Measurements from ENCODE around the gene NADK. TPM values are rescaled to one million over a fixed set of nuclear protein-coding genes. Genes with fewer than 3 reads are reported as not detected.
"Not testable (repeated sequence)": the region's sequence is repeated elsewhere in the genome, so short reads cannot be mapped to it uniquely, and the experiment has no call there.

NADK gene
- total RNA-seq, 2 experiments from 2014 or later = 156 to 184 TPM

GRCh38 chr1:1707897-1708296 lies 70.4 kb downstream of the NADK start:
- H2AFZ ChIP-seq (ENCODE audit: low read length); POLR2A ChIA-PET; H4K20me1 ChIP-seq (ENCODE audit: insufficient read depth, low read length); H3K9me3 ChIP-seq (ENCODE audit: low read length); intact Hi-C loops (cut with micrococcal nuclease; ENCODE audit: unreplicated experiment); H3K9me2 ChIP-seq (ENCODE audit: insufficient read depth, low read length); DNase-seq (ENCODE audit: low spot score); H3K4me2 ChIP-seq (ENCODE audit: low read length); H3K27ac ChIP-seq (ENCODE audit: low read depth, low read length, poor library complexity, severe bottlenecking); BruUV-seq (replicated peaks); H3K79me2 ChIP-seq (ENCODE audit: insufficient read depth, low read depth, low read length); H3K36me3 ChIP-seq (ENCODE audit: insufficient read depth, low read length); H3K4me1 ChIP-seq (ENCODE audit: insufficient read depth, low read length, poor library complexity, severe bottlenecking); H3K4me3 ChIP-seq (ENCODE audit: low read depth, low read length, poor library complexity, severe bottlenecking); CTCF ChIA-PET (ENCODE audit: unreplicated experiment): not testable (repeated sequence)

GRCh38 chr1:1707241-1707640 lies 71.0 kb downstream of the NADK start:
- intact Hi-C loops (cut with micrococcal nuclease; ENCODE audit: unreplicated experiment); H3K79me2 ChIP-seq (ENCODE audit: insufficient read depth, low read depth, low read length); H3K9me2 ChIP-seq (ENCODE audit: insufficient read depth, low read length); DNase-seq (ENCODE audit: low spot score); POLR2A ChIA-PET; BruUV-seq (replicated peaks); H3K4me1 ChIP-seq (ENCODE audit: insufficient read depth, low read length, poor library complexity, severe bottlenecking); H3K27ac ChIP-seq (ENCODE audit: low read depth, low read length, poor library complexity, severe bottlenecking); H3K4me2 ChIP-seq (ENCODE audit: low read length); H2AFZ ChIP-seq (ENCODE audit: low read length); H3K4me3 ChIP-seq (ENCODE audit: low read depth, low read length, poor library complexity, severe bottlenecking); CTCF ChIA-PET (ENCODE audit: unreplicated experiment); H3K36me3 ChIP-seq (ENCODE audit: insufficient read depth, low read length); H3K9me3 ChIP-seq (ENCODE audit: low read length); H4K20me1 ChIP-seq (ENCODE audit: insufficient read depth, low read length): not testable (repeated sequence)

DNA sequence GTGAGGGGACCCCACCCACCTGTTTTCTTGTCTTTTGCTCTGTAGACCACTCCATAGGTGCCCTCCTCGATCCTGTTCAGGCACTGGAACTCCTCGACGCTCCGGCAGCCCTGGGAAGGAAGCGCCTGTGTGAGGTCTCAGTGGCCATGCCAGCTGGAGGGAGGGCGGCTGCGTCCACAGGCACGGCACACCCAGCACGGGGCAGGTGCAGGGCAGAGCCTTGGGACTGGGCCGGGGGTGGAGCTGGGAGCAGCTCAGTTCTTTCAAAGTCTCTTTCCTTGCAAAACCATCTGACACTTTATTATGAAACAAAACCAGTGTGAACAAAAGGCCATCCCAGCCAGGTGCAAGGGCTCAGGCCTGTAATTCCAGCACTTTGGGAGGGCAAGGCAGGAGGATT lies 72.6 kb downstream of the NADK start:
- H3K4me3 ChIP-seq (ENCODE audit: low read depth, low read length, poor library complexity, severe bottlenecking); H3K36me3 ChIP-seq (ENCODE audit: insufficient read depth, low read length); H3K9me3 ChIP-seq (ENCODE audit: low read length); H3K27ac ChIP-seq (ENCODE audit: low read depth, low read length, poor library complexity, severe bottlenecking); H2AFZ ChIP-seq (ENCODE audit: low read length); DNase-seq (ENCODE audit: low spot score); POLR2A ChIA-PET; H3K4me1 ChIP-seq (ENCODE audit: insufficient read depth, low read length, poor library complexity, severe bottlenecking); H3K4me2 ChIP-seq (ENCODE audit: low read length); H4K20me1 ChIP-seq (ENCODE audit: insufficient read depth, low read length); H3K9me2 ChIP-seq (ENCODE audit: insufficient read depth, low read length); CTCF ChIA-PET (ENCODE audit: unreplicated experiment); H3K79me2 ChIP-seq (ENCODE audit: insufficient read depth, low read depth, low read length); intact Hi-C loops (cut with micrococcal nuclease; ENCODE audit: unreplicated experiment); BruUV-seq (replicated peaks): not testable (repeated sequence)

- intact Hi-C loops (cut with micrococcal nuclease; ENCODE audit: unreplicated experiment); BruUV-seq (replicated peaks); H3K27ac ChIP-seq (ENCODE audit: low read depth, low read length, poor library complexity, severe bottlenecking); H3K4me2 ChIP-seq (ENCODE audit: low read length); H4K20me1 ChIP-seq (ENCODE audit: insufficient read depth, low read length); POLR2A ChIA-PET; H2AFZ ChIP-seq (ENCODE audit: low read length); H3K4me3 ChIP-seq (ENCODE audit: low read depth, low read length, poor library complexity, severe bottlenecking); H3K4me1 ChIP-seq (ENCODE audit: insufficient read depth, low read length, poor library complexity, severe bottlenecking); H3K9me3 ChIP-seq (ENCODE audit: low read length); H3K9me2 ChIP-seq (ENCODE audit: insufficient read depth, low read length); DNase-seq (ENCODE audit: low spot score); H3K36me3 ChIP-seq (ENCODE audit: insufficient read depth, low read length); H3K79me2 ChIP-seq (ENCODE audit: insufficient read depth, low read depth, low read length); CTCF ChIA-PET (ENCODE audit: unreplicated experiment): not testable (repeated sequence)
These were observed 73.8 kb downstream of the NADK start for GRCh38 chr1:1704284-1704957.

All from OCI-LY7 (cell line).